Head of caudate nucleus (tissue), 42 donors: ENCODE results near the gene ARHGEF19.
A peak's percentile ranks its signal among the peaks of the same experiment; 100 is the strongest.
"Not testable (repeated sequence)": the region's sequence is repeated elsewhere in the genome, so short reads cannot be mapped to it uniquely, and the experiment has no call there.

ENCODE experiments used
- DNase-seq, 42 donors: peaks; one replicate each; pipeline versions ENCODE4 v3.0.0 to v3.0.0-alpha.2; 2020 to 2021; ENCODE audit warnings: mixed read lengths in 7 of 42
- intact Hi-C: fragments of 100-400 bp; cut with DNase I; formaldehyde crosslinking; loops from one replicate; pipeline ENCODE4 v1.15.0; 2022

Gene ARHGEF19

DNA sequence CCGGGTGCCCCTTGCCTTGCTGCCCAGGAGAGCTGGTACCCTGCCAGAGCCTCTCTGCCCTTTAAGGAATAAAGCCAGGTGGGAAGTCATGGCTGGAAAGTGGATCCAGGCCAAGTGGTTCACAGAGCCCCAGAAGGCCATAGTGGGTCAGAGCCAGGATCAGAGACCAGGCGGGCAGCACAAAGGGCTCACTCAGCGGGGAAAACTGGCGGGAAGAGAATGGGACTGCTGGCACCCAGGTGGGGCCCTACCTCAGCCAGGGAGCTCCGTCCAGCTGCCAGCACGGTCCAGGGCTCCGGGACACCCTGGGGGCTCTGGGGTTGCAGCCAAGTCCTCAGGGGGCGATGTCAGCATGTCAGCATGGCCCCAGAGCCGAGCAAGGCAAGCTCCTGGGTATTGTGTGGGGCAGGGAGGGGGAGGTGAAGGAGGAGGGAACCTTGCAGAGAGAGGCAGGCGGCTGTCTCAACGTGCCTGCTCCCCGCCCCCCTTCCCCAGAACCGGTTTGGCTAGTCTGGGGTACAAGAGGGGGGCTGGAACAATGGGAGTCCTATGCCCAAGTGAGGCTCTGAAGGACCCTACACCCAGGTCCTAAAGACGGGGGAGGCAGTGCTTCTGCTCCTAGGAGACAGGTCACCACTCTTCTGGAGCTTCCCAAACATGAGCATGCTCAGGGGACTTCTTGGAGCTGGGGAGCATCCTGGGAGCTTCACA lies at the start of gene ARHGEF19:
ARHGEF19 (minus strand) TSS at position 402 of the 711 bp plus-strand sequence. CDS start 3,598 bp downstream, outside the sequence.
- no peak for DNase-seq

GRCh38 chr1:16262067-16262466 lies 49.6 kb upstream of the ARHGEF19 start:
- intact Hi-C loops, result no loop called here
- no peak for DNase-seq

More for the DNA sequence above, at the start of gene ARHGEF19:
- intact Hi-C loops, result no loop called here

DNA sequence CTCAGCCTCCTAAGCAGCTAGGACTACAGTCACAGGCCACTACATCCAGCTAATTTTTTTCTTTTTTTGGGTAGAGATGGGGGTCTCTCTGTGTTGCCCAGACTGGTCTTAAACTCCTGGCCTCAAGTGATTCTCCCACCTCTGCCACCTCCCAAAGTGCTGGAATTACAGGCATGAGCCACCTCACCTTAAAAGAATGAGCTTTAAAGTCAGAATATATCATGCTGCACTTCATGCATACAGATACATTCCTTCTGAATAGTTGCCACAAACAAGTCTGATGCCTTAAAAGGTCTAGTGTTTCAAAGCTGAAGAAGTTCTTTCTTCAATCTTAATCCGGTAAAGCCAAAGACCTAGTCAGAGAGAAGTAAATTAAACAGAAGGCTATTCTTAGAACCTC lies 48.4 kb upstream of the ARHGEF19 start:
- intact Hi-C loops, result no loop called here
- DNase-seq, result no peak

DNA sequence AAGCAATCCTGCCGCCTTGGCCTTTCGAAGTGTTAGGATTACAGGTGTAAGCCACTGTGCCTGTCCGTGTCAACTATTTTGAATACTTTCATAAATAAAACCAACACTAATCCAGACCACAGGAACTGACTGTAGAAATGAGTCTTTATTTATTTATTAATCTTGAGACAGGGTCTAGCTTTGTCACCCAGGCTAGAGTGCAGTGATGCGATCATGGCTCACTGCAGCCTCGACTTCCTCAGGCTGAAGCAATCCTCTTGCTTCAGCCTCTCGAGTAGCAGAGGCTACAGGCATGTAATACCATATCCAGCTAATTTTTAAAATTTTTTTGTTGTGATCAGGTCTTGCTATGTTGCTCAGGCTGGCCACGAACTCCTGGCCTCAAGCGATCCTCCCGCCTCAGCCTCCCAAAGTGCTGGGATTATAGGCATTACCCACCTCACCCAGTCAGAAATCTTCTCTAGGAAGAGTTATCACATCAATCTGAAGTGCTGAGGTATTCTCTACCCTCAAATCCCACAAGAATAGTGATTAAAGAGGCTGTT lies 46.2 kb upstream of the ARHGEF19 start:
- no peak for DNase-seq
- intact Hi-C loops, result no loop called here

DNA sequence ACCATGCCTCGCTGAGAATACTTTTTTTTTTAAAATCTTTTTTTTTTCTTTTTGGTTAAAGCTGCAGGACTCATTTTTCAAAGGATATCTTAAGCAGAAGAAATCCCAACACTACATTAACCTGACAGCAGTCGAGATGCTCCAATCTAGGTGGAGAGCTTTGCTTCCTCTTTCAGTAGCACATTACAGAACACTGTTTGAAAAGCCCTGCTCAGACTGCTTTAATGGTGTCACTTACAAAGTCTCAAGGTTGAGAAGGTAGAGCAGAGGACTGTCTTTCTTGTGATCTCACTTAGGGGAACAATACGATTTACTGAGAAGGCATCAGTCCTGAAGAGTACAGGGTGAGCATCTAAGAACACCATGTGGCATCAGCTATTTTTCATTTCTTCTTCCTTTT lies 45.5 kb upstream of the ARHGEF19 start:
- no peak for DNase-seq
- intact Hi-C loops, result no loop called here

DNA sequence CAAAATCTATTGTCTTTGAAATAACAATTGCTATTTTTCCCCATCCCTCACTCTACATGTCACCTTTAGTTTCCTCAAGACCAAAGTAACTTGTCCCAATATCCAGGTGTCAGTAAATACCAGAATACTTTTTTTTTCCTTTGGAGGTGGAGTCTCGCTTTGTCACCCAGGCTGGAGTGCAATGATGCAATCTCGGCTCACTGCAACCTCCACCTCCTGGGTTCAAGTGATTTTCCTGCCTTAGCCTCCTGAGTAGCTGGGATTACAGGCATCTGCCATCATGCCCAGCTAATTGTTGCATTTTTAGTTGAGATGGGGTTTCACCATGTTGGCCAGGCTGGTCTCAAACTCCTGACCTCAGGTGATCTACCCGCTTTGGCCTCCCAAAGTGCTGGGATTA lies 45.1 kb upstream of the ARHGEF19 start:
- intact Hi-C loops, DNase-seq: not testable (repeated sequence)

DNA sequence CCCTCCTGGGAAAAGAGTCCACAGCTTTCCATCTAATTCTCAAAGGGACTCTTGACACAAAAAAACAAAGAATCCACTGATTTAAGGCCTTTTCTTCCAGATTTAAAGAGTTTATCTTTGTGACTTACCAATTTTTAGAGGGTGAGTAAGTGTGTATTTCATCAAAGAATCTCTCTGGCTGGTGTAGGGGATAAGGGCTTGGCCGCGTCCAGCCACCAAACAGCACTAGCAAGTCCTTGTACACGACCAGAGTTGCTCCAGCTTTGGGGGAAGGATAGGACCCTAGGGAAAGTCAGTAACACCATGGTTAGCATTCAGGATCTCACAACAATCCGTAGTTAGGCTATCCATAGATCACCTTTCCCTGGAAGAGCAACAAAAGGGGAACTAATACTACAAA lies 44.0 kb upstream of the ARHGEF19 start:
- intact Hi-C loops, result no loop called here
- no peak for DNase-seq

DNA sequence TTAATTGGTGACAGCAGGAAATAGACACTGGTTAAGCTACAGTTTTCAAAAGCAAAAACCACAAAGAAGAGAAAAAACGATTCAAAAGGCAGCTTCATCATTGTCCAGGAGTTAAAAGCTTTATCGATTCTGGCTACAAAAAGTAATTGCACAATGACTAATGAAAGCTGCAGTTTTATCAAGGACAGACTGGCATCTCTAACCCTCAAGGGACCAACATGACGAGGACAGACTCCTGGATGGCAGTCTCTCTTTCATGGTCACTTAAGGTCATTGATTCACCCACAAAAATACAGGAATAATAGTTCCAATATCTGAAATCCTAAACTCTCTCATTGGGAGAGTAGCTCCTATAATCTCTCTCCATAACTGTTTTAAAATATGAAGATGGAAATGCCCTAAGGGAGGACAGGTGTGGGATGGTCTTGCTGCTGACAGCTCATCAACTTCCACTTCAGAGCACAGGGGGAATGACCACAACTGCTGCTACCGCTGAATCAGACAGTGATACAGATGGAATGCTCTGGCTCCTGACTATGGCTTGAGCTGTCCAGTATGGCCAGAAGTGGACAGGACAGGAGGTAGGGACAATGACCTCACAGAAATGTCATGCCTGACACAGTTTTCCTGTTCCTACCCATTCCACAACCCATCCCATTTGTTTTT lies 41.9 kb upstream of the ARHGEF19 start:
- no peak for DNase-seq
- intact Hi-C loops, result no loop called here

GRCh38 chr1:16253332-16253922 lies 41.0 kb upstream of the ARHGEF19 start:
- DNase-seq, result no peak
- intact Hi-C loops, result no loop called here

DNA sequence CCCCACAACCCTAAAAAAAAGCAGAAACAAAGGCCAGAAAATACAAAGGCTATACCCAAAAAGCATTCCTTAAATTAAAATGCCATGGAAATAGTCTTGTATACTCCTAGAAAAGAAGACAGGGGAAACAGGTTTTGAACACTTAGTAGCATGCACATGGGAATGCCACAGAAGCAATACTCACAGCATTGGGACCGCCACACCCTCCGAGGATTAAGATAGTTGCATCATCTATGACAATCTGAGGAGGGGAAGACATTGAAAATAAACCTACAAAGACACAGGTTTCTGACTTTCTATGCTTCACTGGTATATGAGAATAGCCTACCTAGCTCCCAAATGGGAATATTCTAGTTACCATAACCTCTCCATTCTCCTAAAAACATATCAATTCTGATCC lies 40.5 kb upstream of the ARHGEF19 start:
- DNase-seq, result no peak
- intact Hi-C loops, result no loop called here

GRCh38 chr1:16251381-16251780 lies 38.9 kb upstream of the ARHGEF19 start:
- intact Hi-C loops, result no loop called here

DNA sequence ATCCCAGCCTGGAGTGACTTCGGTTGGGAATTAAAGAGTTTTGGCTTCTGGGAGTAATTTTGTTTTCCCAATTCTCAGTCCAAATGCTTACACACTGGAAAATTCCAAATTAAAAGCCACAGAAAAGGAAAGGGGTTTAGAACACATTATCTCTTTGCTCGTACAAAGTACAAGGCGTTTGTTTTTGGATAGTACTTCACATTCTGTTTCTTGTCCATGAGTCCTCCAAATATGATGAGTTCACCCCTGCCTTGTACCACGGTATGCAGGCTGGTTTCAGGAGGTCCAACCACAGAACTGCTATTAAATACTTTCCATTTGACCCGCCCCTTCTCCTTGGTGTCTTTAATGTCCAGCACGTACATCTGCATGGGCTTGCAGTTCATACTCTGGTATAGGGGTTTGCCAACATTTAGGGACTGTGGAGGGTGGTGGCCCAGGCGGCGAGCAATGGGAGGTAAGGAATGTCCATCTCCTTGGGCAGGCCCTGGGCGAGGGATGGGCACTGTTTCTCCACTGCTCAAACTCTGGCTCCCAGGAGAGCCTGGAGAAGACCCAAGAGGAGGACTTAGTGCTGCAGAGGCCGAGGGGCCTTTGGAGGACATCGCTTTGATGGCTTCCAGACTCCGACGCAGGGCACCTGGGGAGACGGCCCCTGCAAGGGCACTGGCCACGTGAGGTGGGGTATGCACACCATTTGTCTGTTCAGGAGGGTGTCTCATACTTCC lies 38.2 kb upstream of the ARHGEF19 start:
- DNase-seq, result no peak
- intact Hi-C loops, result no loop called here

More at GRCh38 chr1:16251381-16251780, 38.9 kb upstream of the ARHGEF19 start:
- no peak for DNase-seq

DNA sequence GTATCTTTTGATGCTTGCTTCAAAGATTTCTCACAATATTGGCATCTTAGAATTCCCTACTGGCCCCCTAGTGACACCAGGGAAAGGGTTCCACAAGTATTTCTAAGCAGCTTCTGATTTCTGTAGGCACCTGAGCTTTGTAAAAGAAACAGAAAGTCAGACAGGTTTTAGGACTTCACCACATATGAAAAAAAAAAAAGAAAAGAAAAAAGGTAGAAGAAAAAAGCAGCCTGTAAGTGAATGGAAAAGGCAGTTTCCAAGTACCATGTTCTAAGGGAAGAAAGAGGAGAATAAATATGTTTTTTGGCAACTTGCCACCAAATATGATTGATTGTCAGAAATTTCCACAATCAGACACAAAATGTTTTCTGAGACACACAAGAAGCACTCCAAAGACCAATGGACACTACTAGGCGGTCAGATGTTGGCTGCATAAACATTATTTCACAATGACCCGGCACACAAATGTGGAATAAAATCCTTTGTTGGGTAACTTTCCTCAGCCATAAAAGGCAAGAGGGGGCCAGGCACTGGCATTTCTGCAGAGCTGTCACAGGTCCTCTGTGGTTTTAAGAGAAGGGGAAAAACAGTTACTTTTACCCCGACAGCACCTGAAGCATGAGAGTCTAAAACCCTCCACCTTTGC lies 37.3 kb upstream of the ARHGEF19 start:
- intact Hi-C loops, result loop anchor here (10.0 kb wide), 1 partner anchor 105 kb away; the partner anchor contains the start of gene FBXO42
- no peak for DNase-seq

- peak in 41 of 42 donors; percentile 47 to 88 (median 71) for DNase-seq
- intact Hi-C loops, result loop anchor here (10.0 kb wide), 1 partner anchor 106 kb away; the partner anchor contains the start of gene FBXO42
These were observed 36.4 kb upstream of the ARHGEF19 start for GRCh38 chr1:16248603-16249516.

DNA sequence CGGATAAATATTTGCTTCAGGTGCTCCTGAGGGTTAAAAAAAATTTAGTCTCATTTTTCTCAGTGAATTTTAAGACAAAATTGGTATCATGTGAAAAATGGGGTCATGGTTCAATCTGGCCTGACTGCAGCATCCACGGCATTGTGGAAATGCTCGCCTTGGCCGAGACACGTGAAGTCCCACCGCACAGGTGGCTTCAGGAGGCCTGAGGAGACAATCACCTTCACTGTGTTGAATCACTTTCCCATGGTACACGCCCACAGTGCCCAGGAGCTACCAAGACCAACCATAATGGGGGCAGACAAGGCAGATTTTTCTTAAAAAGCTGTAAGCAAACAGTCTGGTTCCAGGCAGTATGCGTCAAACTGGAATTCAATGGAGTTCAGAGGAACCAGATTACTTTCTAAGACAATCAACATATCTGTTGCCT lies 35.6 kb upstream of the ARHGEF19 start:
- intact Hi-C loops, result loop anchor here (10.0 kb wide), 1 partner anchor 107 kb away; the partner anchor contains the start of gene FBXO42
- peak in 1 of 42 donors; percentile 13 for DNase-seq

GRCh38 chr1:16247441-16247840 lies 35.0 kb upstream of the ARHGEF19 start:
- intact Hi-C loops, result loop anchor here (10.0 kb wide), 1 partner anchor 107 kb away; the partner anchor contains the start of gene FBXO42
- no peak for DNase-seq

DNA sequence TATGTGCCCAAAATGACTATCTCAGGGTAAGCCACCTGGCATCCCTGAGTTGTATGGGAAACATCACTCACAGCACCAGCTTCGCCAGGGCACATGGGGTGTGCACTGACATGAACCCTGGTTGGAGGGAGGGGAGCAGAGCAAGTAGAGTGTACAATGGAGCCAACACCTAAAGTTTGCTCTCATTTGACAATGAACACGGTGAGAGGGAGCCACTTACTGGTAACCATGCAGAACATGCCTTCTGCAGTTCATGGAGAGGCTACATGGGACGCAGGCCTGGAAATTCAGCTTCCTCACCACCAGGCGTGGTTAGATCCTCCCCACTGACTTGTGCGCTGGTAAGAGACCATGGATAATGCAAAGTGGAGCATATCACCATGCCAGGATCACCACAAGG lies 34.5 kb upstream of the ARHGEF19 start:
- DNase-seq, result peak in 1 of 42 donors; percentile 3
- intact Hi-C loops, result loop anchor here (10.0 kb wide), 1 partner anchor 108 kb away; the partner anchor contains the start of gene FBXO42
